ENCODE results near the gene BIRC7.

Gene BIRC7, protein sequence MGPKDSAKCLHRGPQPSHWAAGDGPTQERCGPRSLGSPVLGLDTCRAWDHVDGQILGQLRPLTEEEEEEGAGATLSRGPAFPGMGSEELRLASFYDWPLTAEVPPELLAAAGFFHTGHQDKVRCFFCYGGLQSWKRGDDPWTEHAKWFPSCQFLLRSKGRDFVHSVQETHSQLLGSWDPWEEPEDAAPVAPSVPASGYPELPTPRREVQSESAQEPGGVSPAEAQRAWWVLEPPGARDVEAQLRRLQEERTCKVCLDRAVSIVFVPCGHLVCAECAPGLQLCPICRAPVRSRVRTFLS

DNA sequence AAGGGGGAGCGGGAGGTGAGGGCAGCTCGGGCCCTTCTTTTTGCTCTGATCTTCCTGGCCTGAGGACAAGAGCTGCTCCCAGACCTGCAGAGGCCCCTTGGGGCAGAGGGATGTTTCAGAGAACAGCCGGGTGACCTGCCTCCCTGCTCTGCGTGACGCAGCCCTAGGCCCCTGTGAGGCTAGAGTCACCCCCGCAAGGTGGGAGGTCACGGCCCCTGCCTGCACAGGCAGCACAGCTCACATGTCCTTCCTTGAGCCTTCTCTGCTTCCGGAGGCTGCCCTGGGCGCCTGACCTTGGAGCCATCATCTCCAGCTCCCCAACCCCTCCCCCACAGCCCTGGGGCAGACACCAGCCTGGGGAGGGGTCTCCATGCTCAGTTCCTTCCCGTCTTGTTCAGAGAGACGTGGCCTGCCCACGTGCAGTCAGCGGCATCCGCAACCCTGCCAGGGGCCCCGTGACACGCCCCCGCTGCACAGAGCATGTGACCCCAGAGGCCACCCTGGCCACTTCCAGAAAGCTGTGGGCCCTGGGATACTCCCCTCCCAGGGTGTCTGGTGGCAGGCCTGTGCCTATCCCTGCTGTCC is at the start of gene BIRC7:
Gene BIRC7, plus strand, starts transcription at position 507 of the 585 bp plus-strand sequence. CDS start 192 bp downstream, outside the sequence.
- no peak for DNase-seq (ENCODE audit: low spot score)

GRCh38 chr20:63186084-63186483 is 49.6 kb upstream of the BIRC7 start:
- no peak for DNase-seq (ENCODE audit: low spot score)

DNA sequence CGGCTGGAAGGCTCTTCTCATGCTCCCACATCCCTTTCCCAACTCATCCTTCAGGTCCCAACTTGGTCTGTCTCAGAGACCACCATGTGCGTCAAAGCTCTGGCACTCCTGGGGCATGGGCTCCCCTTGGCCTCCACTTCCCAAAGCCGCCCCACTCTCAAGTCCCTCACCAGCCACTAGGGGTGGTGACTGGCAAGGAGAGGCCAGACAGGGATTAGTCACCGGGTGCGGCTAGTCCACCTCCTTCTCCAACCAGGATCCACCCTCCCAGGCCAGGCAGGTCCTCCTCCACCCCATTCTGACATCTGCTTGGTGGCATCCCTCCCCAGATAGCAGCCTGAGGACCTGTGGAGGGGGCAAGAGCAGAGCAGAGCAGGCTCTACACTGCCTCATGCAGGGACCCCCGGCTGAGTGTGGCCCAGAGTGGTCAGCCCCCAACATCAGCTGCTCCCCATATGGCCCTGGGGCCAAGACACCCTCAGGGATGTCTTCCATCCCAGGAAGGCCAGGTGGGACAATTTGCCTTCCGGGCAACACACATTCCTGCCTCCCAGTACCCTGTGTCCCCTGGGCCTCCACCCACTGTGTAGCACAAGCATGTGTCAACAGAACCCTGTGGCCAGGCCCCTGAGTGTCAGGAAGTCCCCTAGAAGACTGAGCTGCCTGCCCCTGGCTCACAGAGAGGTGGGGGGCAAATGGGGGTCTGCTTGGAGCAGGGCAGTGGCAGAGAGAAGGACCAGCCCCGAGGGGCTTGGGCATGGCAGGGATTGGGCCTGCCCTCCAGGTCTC is 49.0 kb upstream of the BIRC7 start:
- DNase-seq (ENCODE audit: low spot score): no peak

DNA sequence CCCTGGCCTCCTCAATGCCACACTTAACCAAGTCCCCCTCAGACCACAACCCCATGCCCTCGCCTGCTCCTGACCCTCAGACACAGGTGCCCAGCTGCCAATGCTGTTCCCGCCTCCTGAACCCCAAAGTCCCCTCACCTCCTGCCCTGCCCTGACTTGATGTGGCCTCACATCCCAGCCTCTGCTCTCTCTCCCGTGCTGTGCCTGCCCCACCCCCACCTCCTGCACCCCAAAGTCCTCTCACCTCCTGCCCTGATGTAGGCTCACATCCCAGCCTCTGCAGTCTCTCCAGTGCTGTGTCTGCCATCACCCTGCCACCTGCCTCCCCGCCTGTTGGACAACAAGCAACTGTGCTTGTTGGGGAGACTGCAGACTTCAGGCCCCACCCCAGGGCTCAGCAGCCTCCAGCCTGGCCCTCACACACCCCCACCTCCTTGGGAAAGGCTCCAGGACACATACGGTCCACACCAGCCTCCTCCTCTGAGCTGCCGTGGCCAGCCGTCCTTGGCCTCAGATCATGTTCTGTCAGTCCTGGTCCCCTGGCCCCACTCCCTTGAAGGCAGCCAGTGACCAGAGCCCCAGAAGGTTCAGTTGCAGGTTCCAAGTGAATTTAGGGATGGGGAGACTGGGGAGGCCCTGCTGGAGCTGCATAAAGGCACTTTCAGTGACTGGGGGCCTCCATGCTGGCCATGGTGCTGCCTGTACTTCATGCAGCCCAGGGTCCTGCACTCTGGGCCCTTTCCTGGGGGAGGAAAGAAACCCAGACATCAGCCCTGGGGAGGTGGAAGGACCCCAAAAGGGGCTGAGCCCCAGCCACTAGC is 48.2 kb upstream of the BIRC7 start:
- no peak for DNase-seq (ENCODE audit: low spot score)

- no peak for DNase-seq (ENCODE audit: low spot score)
These were observed 47.6 kb upstream of the BIRC7 start for GRCh38 chr20:63188159-63188442.

- DNase-seq (ENCODE audit: low spot score): no peak
These were observed 46.9 kb upstream of the BIRC7 start for GRCh38 chr20:63188641-63189321.

GRCh38 chr20:63189322-63189642 is 46.4 kb upstream of the BIRC7 start:
- DNase-seq (ENCODE audit: low spot score): no peak

GRCh38 chr20:63189846-63190559 is 45.7 kb upstream of the BIRC7 start:
- no peak for DNase-seq (ENCODE audit: low spot score)

DNA sequence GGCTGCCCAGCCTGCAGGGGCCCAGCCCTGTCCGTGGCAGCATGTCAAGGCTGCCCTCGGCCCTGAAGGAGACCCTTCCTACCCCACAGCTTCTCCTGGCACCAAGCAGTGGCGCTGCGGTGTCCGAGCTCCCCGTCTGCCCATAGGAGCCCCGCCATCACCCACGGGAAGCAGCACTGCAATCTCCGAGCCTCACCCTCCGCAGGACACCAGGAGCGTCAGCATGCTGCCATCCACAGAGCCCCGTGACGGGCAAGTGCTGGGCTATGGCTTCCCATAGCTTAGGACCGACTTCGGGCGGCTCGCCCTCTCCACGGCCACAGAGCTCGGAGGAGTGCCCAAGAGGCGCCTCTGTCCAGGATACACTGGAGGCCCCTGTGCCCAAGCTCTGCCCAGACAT is 44.9 kb upstream of the BIRC7 start:
- no peak for DNase-seq (ENCODE audit: low spot score)

GRCh38 chr20:63191400-63191799 is 44.3 kb upstream of the BIRC7 start:
- DNase-seq (ENCODE audit: low spot score): no peak

- no peak for DNase-seq (ENCODE audit: low spot score)
These were observed 43.0 kb upstream of the BIRC7 start for GRCh38 chr20:63192721-63193120.

DNA sequence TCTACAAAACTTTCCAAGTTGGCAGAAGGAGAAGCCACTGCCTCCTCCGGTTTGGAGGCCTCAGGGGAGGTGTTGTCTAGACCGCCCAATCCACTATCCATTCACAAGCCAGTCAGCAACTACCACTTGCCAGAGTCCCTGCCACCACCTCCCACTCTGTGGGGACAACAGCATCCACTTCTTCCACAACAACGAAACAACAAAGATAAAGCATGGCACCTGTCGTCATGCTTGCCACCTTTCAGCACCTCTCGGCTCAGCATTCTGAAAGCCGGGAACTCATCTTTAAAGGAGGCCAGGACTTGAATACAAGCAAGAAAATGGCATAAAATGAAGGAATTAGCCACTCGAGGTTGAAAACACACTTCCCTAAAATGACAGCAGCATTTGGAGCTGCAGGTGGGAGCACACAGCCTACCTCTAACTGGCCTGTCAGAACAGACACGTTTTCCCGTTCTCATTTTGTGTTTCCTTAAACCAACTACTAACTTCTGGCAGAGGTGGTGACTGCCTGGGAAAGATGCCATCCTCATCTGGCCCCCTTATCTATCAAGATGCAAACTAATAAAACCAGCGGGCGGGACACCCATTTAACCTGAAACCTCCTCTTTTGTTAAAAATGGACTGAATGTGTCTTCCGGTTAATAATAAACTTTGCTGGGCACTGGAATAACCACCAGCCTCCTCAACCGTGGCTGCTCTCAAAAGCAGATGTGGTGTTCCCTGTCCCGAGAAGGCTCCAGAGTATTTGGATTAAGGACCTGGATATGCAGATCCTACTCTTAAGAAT is 41.5 kb upstream of the BIRC7 start:
- no peak for DNase-seq (ENCODE audit: low spot score)

- no peak for DNase-seq (ENCODE audit: low spot score)
These were observed 40.9 kb upstream of the BIRC7 start for GRCh38 chr20:63194797-63195173.

DNA sequence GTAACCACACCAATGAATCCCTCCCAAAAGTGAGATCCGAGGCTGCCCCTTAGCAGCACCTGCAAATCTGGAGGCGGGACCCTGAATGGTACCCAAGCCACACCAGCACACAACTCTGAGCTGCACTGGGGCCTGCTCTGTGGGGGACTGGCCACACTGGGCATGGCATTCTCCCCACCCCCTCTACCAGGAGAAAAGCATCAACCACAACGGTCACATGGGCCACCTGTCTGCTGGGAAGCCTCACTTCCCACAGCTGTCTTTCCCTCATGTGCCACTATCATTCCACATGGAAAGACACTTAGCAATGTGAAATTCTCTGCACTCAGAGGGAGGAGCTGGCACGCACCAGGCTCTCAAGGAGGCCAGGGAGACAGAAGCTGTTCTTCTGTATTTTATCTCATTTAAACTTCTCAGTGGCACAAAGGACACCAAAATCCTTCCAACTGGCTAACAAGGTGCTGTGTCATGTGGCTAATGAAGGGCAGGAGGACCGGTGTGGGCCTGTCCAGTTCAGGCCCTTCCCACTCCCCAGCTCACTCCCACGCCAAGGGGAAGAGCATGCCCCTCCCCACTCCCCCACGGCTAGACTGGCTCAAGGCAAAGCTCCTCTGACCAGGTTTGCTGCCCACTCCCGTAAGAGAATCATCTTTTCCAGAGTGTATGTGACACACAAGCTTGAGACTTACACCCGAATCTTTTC is 38.8 kb upstream of the BIRC7 start:
- DNase-seq (ENCODE audit: low spot score): no peak

DNA sequence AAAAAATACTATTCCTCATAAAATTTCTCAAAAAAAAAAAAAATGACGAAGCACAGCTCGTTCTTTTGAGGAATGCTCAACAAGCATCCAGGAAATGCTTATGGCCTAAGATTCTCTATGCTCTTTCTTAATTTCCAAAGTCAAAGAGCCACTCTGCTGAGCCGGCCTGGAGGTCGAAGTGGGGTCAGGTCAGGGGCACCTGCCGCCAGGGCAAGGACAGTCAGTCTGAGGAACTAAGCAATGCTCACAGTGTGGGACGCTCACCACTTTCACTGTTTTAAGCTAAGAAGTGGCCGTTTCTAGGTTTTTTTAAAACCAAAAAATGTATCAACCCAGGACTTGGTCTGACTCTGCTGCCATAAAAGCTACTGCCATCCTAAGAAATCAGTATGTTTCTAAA is 37.1 kb upstream of the BIRC7 start:
- DNase-seq (ENCODE audit: low spot score): no peak

DNA sequence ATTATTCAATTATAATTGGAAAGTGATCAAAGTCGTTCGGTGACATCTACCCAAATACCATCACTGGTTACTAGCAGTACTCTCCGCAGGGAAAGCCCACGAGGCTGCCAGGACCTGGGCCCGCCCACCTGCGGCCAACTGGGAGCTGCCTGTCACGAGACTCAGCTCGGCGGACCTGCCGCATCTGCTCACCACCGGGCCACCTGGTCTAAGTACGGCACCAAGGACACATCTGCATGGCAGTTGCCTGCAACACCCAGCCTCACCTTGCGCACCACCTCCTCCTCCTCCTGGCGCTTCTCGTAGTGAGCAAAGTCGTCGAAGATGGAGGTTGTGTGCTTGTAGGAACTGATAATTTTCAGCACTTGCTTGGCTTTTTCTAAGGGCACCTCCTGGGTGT is 33.7 kb upstream of the BIRC7 start:
- DNase-seq (ENCODE audit: low spot score): no peak

DNA sequence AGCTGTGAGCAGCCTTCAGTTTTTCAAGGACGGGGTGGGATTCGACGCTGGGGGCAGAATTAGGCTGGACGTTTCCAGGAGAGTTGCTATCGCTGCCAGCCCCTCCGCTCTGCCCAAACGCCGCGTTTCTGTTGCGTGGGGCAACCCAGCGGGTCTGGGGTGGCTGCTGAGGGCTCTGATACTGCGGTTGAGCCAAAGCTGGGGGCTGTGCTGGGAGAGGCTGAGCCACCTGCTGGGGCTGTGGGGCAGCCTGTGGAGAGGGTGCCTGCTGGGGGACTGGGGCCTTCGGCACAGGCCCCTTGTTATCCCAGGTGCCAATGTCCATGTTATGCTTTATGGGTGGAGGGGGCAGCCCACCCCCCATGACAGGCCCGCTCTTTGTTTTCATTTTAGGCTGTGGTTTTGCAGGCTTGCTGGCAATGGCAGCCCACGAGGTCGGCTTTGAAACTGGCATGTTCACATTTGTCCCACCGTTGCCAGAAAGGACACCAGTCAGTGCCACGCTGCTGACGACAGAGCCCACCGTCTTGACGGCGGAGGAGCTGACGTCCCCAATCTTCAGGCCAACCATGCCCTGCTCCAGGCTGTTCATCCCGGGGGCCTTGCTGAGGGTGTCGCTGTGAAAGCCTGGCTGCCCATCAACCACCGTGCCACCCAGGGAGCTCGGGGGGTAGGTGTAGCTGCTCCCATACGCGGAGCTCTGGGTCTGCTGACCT is 32.7 kb upstream of the BIRC7 start:
- no peak for DNase-seq (ENCODE audit: low spot score)

GRCh38 chr20:63204362-63204761 is 31.3 kb upstream of the BIRC7 start:
- DNase-seq (ENCODE audit: low spot score): no peak

- no peak for DNase-seq (ENCODE audit: low spot score)
These were observed 29.8 kb upstream of the BIRC7 start for GRCh38 chr20:63205896-63206295.

Data from globus pallidus (tissue), 1 donor.